ENCODE measurements around the gene ZBTB46. TPM values are rescaled to one million over a fixed set of nuclear protein-coding genes. Genes with fewer than 3 reads are reported as not detected.

The ZBTB46 gene
- total and polyA plus RNA-seq, 9 donors: 14.2 to 20.9 (median 18.9) TPM

GRCh38 chr20:63828951-63829350 is 2.1 kb downstream of the ZBTB46 start:
- Histone ChIP-seq H3K27ac (ENCODE audit: low read length) (no peak overlapping the region), H3K4me1 (ENCODE audit: control insufficient read depth, insufficient read depth, low read length) (peaks cover 38% of the 10 kb centered on the region), H3K4me3 (ENCODE audit: low read length) (peak overlapping the region; percentile 62), H3K9me3 (replicated peaks; ENCODE audit: control insufficient read depth, low read depth, low read length) (no peaks in the 10 kb centered on the region), H3K36me3 (ENCODE audit: control insufficient read depth, insufficient read depth, low read length) (peaks cover 5% of the 10 kb centered on the region), H3K27me3 (ENCODE audit: control insufficient read depth, insufficient read depth, low read length) (peaks cover 9% of the 10 kb centered on the region)
- no peak for DNase-seq
- 44% methylated on average over 3 of the region's 10 CpGs for WGBS (ENCODE audit: insufficient coverage)

GRCh38 chr20:63828545-63828944 is 2.5 kb downstream of the ZBTB46 start:
- Histone ChIP-seq H3K36me3 (ENCODE audit: control insufficient read depth, insufficient read depth, low read length) (peaks cover 9% of the 10 kb centered on the region), H3K4me1 (ENCODE audit: control insufficient read depth, insufficient read depth, low read length) (peaks cover 34% of the 10 kb centered on the region), H3K4me3 (ENCODE audit: low read length) (no peak overlapping the region), H3K27ac (ENCODE audit: low read length) (no peak overlapping the region), H3K27me3 (ENCODE audit: control insufficient read depth, insufficient read depth, low read length) (peaks cover 9% of the 10 kb centered on the region), H3K9me3 (replicated peaks; ENCODE audit: control insufficient read depth, low read depth, low read length) (no peaks in the 10 kb centered on the region)
- no peak for DNase-seq
- WGBS (ENCODE audit: insufficient coverage): 60% methylated on average over 11 of the region's 14 CpGs

GRCh38 chr20:63828124-63828523 is 2.9 kb downstream of the ZBTB46 start:
- no CpG with 5 or more reads among the region's 8 CpGs for WGBS (ENCODE audit: insufficient coverage)
- H3K27ac ChIP-seq (ENCODE audit: low read length): no peak overlapping the region
- H3K4me3 ChIP-seq (ENCODE audit: low read length): no peak overlapping the region

GRCh38 chr20:63826753-63827152 is 4.3 kb downstream of the ZBTB46 start:
- 77% methylated on average over 10 of the region's 13 CpGs for WGBS (ENCODE audit: insufficient coverage)
- Histone ChIP-seq H3K27me3 (ENCODE audit: control insufficient read depth, insufficient read depth, low read length) (peaks cover 9% of the 10 kb centered on the region), H3K27ac (ENCODE audit: low read length) (no peak overlapping the region), H3K4me1 (ENCODE audit: control insufficient read depth, insufficient read depth, low read length) (peaks cover 19% of the 10 kb centered on the region), H3K9me3 (replicated peaks; ENCODE audit: control insufficient read depth, low read depth, low read length) (no peaks in the 10 kb centered on the region), H3K4me3 (ENCODE audit: low read length) (no peak overlapping the region), H3K36me3 (ENCODE audit: control insufficient read depth, insufficient read depth, low read length) (peaks cover 10% of the 10 kb centered on the region)
- no peak for DNase-seq

More at GRCh38 chr20:63828124-63828523, 2.9 kb downstream of the ZBTB46 start:
- DNase-seq: no peak
- Histone ChIP-seq H3K9me3 (replicated peaks; ENCODE audit: control insufficient read depth, low read depth, low read length) (no peaks in the 10 kb centered on the region), H3K4me1 (ENCODE audit: control insufficient read depth, insufficient read depth, low read length) (peaks cover 31% of the 10 kb centered on the region), H3K27me3 (ENCODE audit: control insufficient read depth, insufficient read depth, low read length) (peaks cover 9% of the 10 kb centered on the region), H3K36me3 (ENCODE audit: control insufficient read depth, insufficient read depth, low read length) (peaks cover 10% of the 10 kb centered on the region)

- peaks cover 19% of the 10 kb centered on the region for H3K4me1 ChIP-seq (ENCODE audit: control insufficient read depth, insufficient read depth, low read length)
- 85% methylated on average over 13 of the region's 25 CpGs for WGBS (ENCODE audit: insufficient coverage)
- no peak overlapping the region for H3K27ac ChIP-seq (ENCODE audit: low read length)
- H3K4me3 ChIP-seq (ENCODE audit: low read length): no peak overlapping the region
- H3K36me3 ChIP-seq (ENCODE audit: control insufficient read depth, insufficient read depth, low read length): peaks cover 10% of the 10 kb centered on the region
- no peak for DNase-seq
- H3K27me3 ChIP-seq (ENCODE audit: control insufficient read depth, insufficient read depth, low read length): peaks cover 9% of the 10 kb centered on the region
- H3K9me3 ChIP-seq (replicated peaks; ENCODE audit: control insufficient read depth, low read depth, low read length): no peaks in the 10 kb centered on the region
Observed at GRCh38 chr20:63825331-63826118, 5.5 kb downstream of the ZBTB46 start.

- peaks cover 10% of the 10 kb centered on the region for H3K36me3 ChIP-seq (ENCODE audit: control insufficient read depth, insufficient read depth, low read length)
- H3K27me3 ChIP-seq (ENCODE audit: control insufficient read depth, insufficient read depth, low read length): peaks cover 2% of the 10 kb centered on the region
- DNase-seq: no peak
- peaks cover 12% of the 10 kb centered on the region for H3K4me1 ChIP-seq (ENCODE audit: control insufficient read depth, insufficient read depth, low read length)
- no peaks in the 10 kb centered on the region for H3K9me3 ChIP-seq (replicated peaks; ENCODE audit: control insufficient read depth, low read depth, low read length)
- no peak overlapping the region for H3K27ac ChIP-seq (ENCODE audit: low read length)
- WGBS (ENCODE audit: insufficient coverage): 66% methylated on average over 4 of the region's 12 CpGs
- no peak overlapping the region for H3K4me3 ChIP-seq (ENCODE audit: low read length)
Observed at GRCh38 chr20:63823691-63824311, 7.3 kb downstream of the ZBTB46 start.

- Histone ChIP-seq H3K27ac (ENCODE audit: low read length) (no peak overlapping the region), H3K27me3 (ENCODE audit: control insufficient read depth, insufficient read depth, low read length) (no peaks in the 10 kb centered on the region), H3K9me3 (replicated peaks; ENCODE audit: control insufficient read depth, low read depth, low read length) (no peaks in the 10 kb centered on the region), H3K36me3 (ENCODE audit: control insufficient read depth, insufficient read depth, low read length) (peaks cover 10% of the 10 kb centered on the region), H3K4me3 (ENCODE audit: low read length) (no peak overlapping the region), H3K4me1 (ENCODE audit: control insufficient read depth, insufficient read depth, low read length) (peaks cover 3% of the 10 kb centered on the region)
- 78% methylated on average over 13 of the region's 15 CpGs for WGBS (ENCODE audit: insufficient coverage)
- no peak for DNase-seq
Observed at GRCh38 chr20:63822276-63822696, 8.8 kb downstream of the ZBTB46 start.

- Histone ChIP-seq H3K4me1 (ENCODE audit: control insufficient read depth, insufficient read depth, low read length) (peaks cover 3% of the 10 kb centered on the region), H3K4me3 (ENCODE audit: low read length) (no peak overlapping the region), H3K36me3 (ENCODE audit: control insufficient read depth, insufficient read depth, low read length) (peaks cover 10% of the 10 kb centered on the region), H3K27me3 (ENCODE audit: control insufficient read depth, insufficient read depth, low read length) (no peaks in the 10 kb centered on the region), H3K9me3 (replicated peaks; ENCODE audit: control insufficient read depth, low read depth, low read length) (no peaks in the 10 kb centered on the region), H3K27ac (ENCODE audit: low read length) (no peak overlapping the region)
- DNase-seq: no peak
- 86% methylated on average over 5 of the region's 8 CpGs for WGBS (ENCODE audit: insufficient coverage)
Observed at GRCh38 chr20:63821811-63822210, 9.3 kb downstream of the ZBTB46 start.

- no peaks in the 10 kb centered on the region for H3K27me3 ChIP-seq (ENCODE audit: control insufficient read depth, insufficient read depth, low read length)
- 43% methylated on average over 16 of the region's 24 CpGs for WGBS (ENCODE audit: insufficient coverage)
- no peak overlapping the region for H3K27ac ChIP-seq (ENCODE audit: low read length)
- peak; percentile 69 for DNase-seq
- no peak overlapping the region for H3K4me3 ChIP-seq (ENCODE audit: low read length)
- no peaks in the 10 kb centered on the region for H3K9me3 ChIP-seq (replicated peaks; ENCODE audit: control insufficient read depth, low read depth, low read length)
- peaks cover 6% of the 10 kb centered on the region for H3K4me1 ChIP-seq (ENCODE audit: control insufficient read depth, insufficient read depth, low read length)
- peaks cover 7% of the 10 kb centered on the region for H3K36me3 ChIP-seq (ENCODE audit: control insufficient read depth, insufficient read depth, low read length)
Observed at GRCh38 chr20:63819224-63819921, 11.7 kb downstream of the ZBTB46 start.

GRCh38 chr20:63815615-63816253 is 15.3 kb downstream of the ZBTB46 start:
- H3K4me3 ChIP-seq (ENCODE audit: low read length): no peak overlapping the region
- H3K4me1 ChIP-seq (ENCODE audit: control insufficient read depth, insufficient read depth, low read length): peaks cover 6% of the 10 kb centered on the region
- no peaks in the 10 kb centered on the region for H3K36me3 ChIP-seq (ENCODE audit: control insufficient read depth, insufficient read depth, low read length)
- no peak overlapping the region for H3K27ac ChIP-seq (ENCODE audit: low read length)
- no peak for DNase-seq
- no peaks in the 10 kb centered on the region for H3K27me3 ChIP-seq (ENCODE audit: control insufficient read depth, insufficient read depth, low read length)
- no peaks in the 10 kb centered on the region for H3K9me3 ChIP-seq (replicated peaks; ENCODE audit: control insufficient read depth, low read depth, low read length)
- WGBS (ENCODE audit: insufficient coverage): 92% methylated on average over 10 of the region's 14 CpGs
